WTC11 (cell line): ENCODE results near the gene TDRD9. TPM values are rescaled to one million over a fixed set of nuclear protein-coding genes. Genes with fewer than 3 reads are reported as not detected.
A peak's percentile ranks its signal among the peaks of the same experiment; 100 is the strongest.

ENCODE experiments used
- ATAC-seq: fragments of 200-7000 bp; cut with Tn5 transposase; 2 replicates; pipeline ENCODE4 v1.10.0; 2021; ENCODE audit warnings: mild to moderate bottlenecking, moderate library complexity
- CTCF ChIA-PET: fragments of 300-600 bp; sonication (Branson Sonifier 250); formaldehyde crosslinking; loops from one replicate; lab custom pipeline; 2021; ENCODE audit warnings: antibody characterized with exemption; lab: Charles Lee
- POLR2A ChIA-PET: fragments of 350-600 bp; sonication (Branson Sonifier 250); formaldehyde crosslinking; loops from one replicate; lab custom pipeline; 2021; ENCODE audit warnings: antibody characterized with exemption; lab: Charles Lee
- DNase-seq: peaks from one replicate; pipeline ENCODE4 v3.0.0; 2021; ENCODE audit warnings: low spot score
- H3K27ac Mint-ChIP-seq: 2 replicates; pipeline ENCODE4 v1.8.0; 2021; ENCODE audit warnings: mixed read lengths
- H3K27me3 Mint-ChIP-seq: 2 replicates; pipeline ENCODE4 v1.8.0; 2021; ENCODE audit warnings: low read depth, mild to moderate bottlenecking, moderate library complexity, mixed read lengths
- H3K36me3 Mint-ChIP-seq: 2 replicates; pipeline ENCODE4 v1.8.0; 2021; ENCODE audit warnings: mixed read lengths
- H3K4me1 Mint-ChIP-seq: 2 replicates; pipeline ENCODE4 v1.8.0; 2022; ENCODE audit warnings: mixed read lengths
- H3K4me3 Mint-ChIP-seq: 2 replicates; pipeline ENCODE4 v1.8.0; 2021; ENCODE audit warnings: mild to moderate bottlenecking, moderate library complexity, mixed read lengths
- H3K9me3 Mint-ChIP-seq: 2 replicates; pipeline ENCODE4 v1.8.0; 2021; ENCODE audit warnings: mixed read lengths
- CREB1 ChIP-seq: sonication (generic); formaldehyde crosslinking; IDR thresholded peaks from 2 replicates; pipeline ENCODE4 v1.8.0; 2023; ENCODE audit warnings: mild to moderate bottlenecking, missing genetic modification reagents
- JUN ChIP-seq: sonication (generic); formaldehyde crosslinking; IDR thresholded peaks from 2 replicates; pipeline ENCODE4 v1.8.0; 2023; ENCODE audit warnings: mild to moderate bottlenecking, missing genetic modification reagents
- NFATC4 ChIP-seq: fragments of 250-450 bp; sonication (Bioruptor Pico); IDR thresholded peaks from 2 replicates; pipeline ENCODE4 v1.9.0; 2021; ENCODE audit warnings: mild to moderate bottlenecking
- NR1H2 ChIP-seq: sonication (generic); formaldehyde crosslinking; IDR thresholded peaks from 2 replicates; pipeline ENCODE4 v1.9.0; 2021; ENCODE audit warnings: mild to moderate bottlenecking, moderate library complexity, missing genetic modification reagents
- OVOL2 ChIP-seq: fragments of 250-450 bp; sonication (Bioruptor Pico); IDR thresholded peaks from 2 replicates; pipeline ENCODE4 v1.9.0; 2021; ENCODE audit warnings: mild to moderate bottlenecking, borderline replicate concordance
- SMAD3 ChIP-seq: sonication (generic); formaldehyde crosslinking; IDR thresholded peaks from 2 replicates; pipeline ENCODE4 v1.8.0; 2022; ENCODE audit warnings: missing genetic modification reagents, mild to moderate bottlenecking, borderline replicate concordance
- SMAD4 ChIP-seq: sonication (generic); formaldehyde crosslinking; IDR thresholded peaks from 2 replicates; pipeline ENCODE4 v1.8.0; 2022; ENCODE audit warnings: mild to moderate bottlenecking, missing genetic modification reagents
- TCF7 ChIP-seq: sonication (generic); formaldehyde crosslinking; IDR thresholded peaks from 2 replicates; pipeline ENCODE4 v1.8.0; 2022; ENCODE audit warnings: mild to moderate bottlenecking, low read depth, missing genetic modification reagents, moderate library complexity
- ZNF219 ChIP-seq: sonication (generic); formaldehyde crosslinking; IDR thresholded peaks from 2 replicates; pipeline ENCODE4 v1.8.0; 2023; ENCODE audit warnings: missing genetic modification reagents, mild to moderate bottlenecking, borderline replicate concordance
- ZNF232 ChIP-seq: sonication (generic); formaldehyde crosslinking; IDR thresholded peaks from 2 replicates; pipeline ENCODE4 v1.8.0; 2022; ENCODE audit warnings: mild to moderate bottlenecking, missing genetic modification reagents
- ZNF263 ChIP-seq: sonication (generic); formaldehyde crosslinking; IDR thresholded peaks from 2 replicates; pipeline ENCODE4 v1.8.1; 2022; ENCODE audit warnings: low read depth, mild to moderate bottlenecking, moderate library complexity, missing genetic modification reagents
- total RNA-seq: library from RNA; stranded (reverse); gene quantifications from 3 replicates; pipeline ENCODE4 v1.2.3, GENCODE V29; 2021
- TF ChIP-seq, protein P1 (sequence below): sonication (generic); formaldehyde crosslinking; IDR thresholded peaks from 2 replicates; pipeline ENCODE4 v1.8.0; 2022; ENCODE audit warnings: mild to moderate bottlenecking, missing genetic modification reagents
- TF ChIP-seq, protein P2 (sequence below): fragments of 200-600 bp; IDR thresholded peaks from 2 replicates; pipeline ENCODE4 v1.8.0; 2022; ENCODE audit warnings: antibody characterized with exemption
- TF ChIP-seq, protein P3 (sequence below): sonication (generic); formaldehyde crosslinking; conservative IDR thresholded peaks from 2 replicates; pipeline ENCODE4 v1.8.1; 2023; ENCODE audit warnings: mild to moderate bottlenecking, low read depth, missing genetic modification reagents, moderate library complexity
- TF ChIP-seq, protein P4 (sequence below): sonication (generic); formaldehyde crosslinking; conservative IDR thresholded peaks from 2 replicates; pipeline ENCODE4 v1.8.1; 2022; ENCODE audit warnings: mild to moderate bottlenecking, missing genetic modification reagents
- TF ChIP-seq, protein P5 (sequence below): sonication (generic); formaldehyde crosslinking; IDR thresholded peaks from 2 replicates; pipeline ENCODE4 v1.8.1; 2023; ENCODE audit warnings: mild to moderate bottlenecking, missing genetic modification reagents
- TF ChIP-seq, protein P6 (sequence below): sonication (generic); formaldehyde crosslinking; IDR thresholded peaks from 2 replicates; pipeline ENCODE4 v1.8.1; 2023; ENCODE audit warnings: mild to moderate bottlenecking, moderate library complexity, missing genetic modification reagents

Gene TDRD9
- total RNA-seq, 1 experiment from 2014 or later: 0.17 TPM

DNA sequence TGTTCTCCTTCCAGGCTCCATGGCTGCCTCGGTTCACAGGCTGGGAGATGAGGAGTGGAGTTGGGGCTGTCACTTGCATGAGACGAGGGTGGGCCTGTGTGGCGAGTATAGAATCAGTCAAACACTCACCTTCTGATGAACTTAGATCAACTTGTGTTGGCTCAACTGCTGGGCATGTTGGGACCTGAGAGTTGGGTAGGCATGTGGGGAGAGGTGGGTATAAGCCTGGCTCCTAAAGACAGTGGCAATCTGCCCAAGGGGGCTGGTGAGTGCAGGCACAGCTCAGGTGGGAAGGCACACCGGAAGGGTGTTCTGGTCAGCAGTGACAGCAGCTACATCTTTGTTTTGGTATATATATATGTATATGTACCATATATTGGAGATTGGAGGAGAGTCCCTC, 30.1 kb upstream of the TDRD9 start:
- ChIA-PET POLR2A (no interaction called here), CTCF (interaction anchor here (1.0 to 4.1 kb wide), 4 partner anchors 12 to 91 kb away, joined by 3 to 118 read pairs (median 16); no protein-coding TSS in a partner anchor)
- TF ChIP-seq OVOL2 (no peak), TCF7 (CRISPR knock-in tag) (no peak), SMAD4 (CRISPR knock-in tag) (no peak), SMAD3 (no peak), ZNF263 (CRISPR knock-in tag) (no peak)
- TF ChIP-seq, protein P1, sequence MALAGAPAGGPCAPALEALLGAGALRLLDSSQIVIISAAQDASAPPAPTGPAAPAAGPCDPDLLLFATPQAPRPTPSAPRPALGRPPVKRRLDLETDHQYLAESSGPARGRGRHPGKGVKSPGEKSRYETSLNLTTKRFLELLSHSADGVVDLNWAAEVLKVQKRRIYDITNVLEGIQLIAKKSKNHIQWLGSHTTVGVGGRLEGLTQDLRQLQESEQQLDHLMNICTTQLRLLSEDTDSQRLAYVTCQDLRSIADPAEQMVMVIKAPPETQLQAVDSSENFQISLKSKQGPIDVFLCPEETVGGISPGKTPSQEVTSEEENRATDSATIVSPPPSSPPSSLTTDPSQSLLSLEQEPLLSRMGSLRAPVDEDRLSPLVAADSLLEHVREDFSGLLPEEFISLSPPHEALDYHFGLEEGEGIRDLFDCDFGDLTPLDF (CRISPR knock-in tag): no peak
- TF ChIP-seq, protein P2, sequence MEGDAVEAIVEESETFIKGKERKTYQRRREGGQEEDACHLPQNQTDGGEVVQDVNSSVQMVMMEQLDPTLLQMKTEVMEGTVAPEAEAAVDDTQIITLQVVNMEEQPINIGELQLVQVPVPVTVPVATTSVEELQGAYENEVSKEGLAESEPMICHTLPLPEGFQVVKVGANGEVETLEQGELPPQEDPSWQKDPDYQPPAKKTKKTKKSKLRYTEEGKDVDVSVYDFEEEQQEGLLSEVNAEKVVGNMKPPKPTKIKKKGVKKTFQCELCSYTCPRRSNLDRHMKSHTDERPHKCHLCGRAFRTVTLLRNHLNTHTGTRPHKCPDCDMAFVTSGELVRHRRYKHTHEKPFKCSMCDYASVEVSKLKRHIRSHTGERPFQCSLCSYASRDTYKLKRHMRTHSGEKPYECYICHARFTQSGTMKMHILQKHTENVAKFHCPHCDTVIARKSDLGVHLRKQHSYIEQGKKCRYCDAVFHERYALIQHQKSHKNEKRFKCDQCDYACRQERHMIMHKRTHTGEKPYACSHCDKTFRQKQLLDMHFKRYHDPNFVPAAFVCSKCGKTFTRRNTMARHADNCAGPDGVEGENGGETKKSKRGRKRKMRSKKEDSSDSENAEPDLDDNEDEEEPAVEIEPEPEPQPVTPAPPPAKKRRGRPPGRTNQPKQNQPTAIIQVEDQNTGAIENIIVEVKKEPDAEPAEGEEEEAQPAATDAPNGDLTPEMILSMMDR: no peak
- TF ChIP-seq, protein P3, sequence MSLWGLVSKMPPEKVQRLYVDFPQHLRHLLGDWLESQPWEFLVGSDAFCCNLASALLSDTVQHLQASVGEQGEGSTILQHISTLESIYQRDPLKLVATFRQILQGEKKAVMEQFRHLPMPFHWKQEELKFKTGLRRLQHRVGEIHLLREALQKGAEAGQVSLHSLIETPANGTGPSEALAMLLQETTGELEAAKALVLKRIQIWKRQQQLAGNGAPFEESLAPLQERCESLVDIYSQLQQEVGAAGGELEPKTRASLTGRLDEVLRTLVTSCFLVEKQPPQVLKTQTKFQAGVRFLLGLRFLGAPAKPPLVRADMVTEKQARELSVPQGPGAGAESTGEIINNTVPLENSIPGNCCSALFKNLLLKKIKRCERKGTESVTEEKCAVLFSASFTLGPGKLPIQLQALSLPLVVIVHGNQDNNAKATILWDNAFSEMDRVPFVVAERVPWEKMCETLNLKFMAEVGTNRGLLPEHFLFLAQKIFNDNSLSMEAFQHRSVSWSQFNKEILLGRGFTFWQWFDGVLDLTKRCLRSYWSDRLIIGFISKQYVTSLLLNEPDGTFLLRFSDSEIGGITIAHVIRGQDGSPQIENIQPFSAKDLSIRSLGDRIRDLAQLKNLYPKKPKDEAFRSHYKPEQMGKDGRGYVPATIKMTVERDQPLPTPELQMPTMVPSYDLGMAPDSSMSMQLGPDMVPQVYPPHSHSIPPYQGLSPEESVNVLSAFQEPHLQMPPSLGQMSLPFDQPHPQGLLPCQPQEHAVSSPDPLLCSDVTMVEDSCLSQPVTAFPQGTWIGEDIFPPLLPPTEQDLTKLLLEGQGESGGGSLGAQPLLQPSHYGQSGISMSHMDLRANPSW (CRISPR knock-in tag): no peak
- TF ChIP-seq, protein P4, sequence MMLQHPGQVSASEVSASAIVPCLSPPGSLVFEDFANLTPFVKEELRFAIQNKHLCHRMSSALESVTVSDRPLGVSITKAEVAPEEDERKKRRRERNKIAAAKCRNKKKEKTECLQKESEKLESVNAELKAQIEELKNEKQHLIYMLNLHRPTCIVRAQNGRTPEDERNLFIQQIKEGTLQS: no peak
- TF ChIP-seq, protein P5, sequence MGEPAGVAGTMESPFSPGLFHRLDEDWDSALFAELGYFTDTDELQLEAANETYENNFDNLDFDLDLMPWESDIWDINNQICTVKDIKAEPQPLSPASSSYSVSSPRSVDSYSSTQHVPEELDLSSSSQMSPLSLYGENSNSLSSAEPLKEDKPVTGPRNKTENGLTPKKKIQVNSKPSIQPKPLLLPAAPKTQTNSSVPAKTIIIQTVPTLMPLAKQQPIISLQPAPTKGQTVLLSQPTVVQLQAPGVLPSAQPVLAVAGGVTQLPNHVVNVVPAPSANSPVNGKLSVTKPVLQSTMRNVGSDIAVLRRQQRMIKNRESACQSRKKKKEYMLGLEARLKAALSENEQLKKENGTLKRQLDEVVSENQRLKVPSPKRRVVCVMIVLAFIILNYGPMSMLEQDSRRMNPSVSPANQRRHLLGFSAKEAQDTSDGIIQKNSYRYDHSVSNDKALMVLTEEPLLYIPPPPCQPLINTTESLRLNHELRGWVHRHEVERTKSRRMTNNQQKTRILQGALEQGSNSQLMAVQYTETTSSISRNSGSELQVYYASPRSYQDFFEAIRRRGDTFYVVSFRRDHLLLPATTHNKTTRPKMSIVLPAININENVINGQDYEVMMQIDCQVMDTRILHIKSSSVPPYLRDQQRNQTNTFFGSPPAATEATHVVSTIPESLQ (CRISPR knock-in tag): no peak
- peak overlapping the region; percentile 57 for H3K27ac Mint-ChIP-seq
- peaks cover 6% of the 10 kb centered on the region for H3K36me3 Mint-ChIP-seq
- DNase-seq (no peak), ATAC-seq (no peak)
- H3K27me3 Mint-ChIP-seq: peaks cover 9% of the 10 kb centered on the region
- H3K4me3 Mint-ChIP-seq: no peak overlapping the region
- peaks cover 7% of the 10 kb centered on the region for H3K9me3 Mint-ChIP-seq
- H3K4me1 Mint-ChIP-seq: no peaks in the 10 kb centered on the region

DNA sequence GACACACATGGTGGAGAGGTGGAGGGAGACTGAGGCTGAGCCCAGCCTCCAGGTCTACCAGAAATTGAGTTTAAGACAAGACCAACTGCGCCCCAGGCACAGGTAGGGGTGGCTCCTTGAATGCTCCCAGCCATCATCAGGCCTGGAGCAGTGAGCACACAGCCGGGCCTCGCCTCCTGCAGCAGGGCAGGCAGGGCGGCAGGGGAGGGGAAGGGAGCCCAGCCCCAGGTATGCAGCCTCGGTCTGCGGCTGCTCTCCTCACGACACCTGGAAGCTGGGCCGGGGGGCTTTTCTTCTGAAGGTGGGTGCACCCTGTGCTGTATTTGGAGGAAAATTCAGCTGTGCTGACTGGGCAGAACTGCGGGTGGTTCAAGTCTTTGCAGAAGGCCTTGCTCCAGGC, 29.5 kb upstream of the TDRD9 start:
- H3K27ac Mint-ChIP-seq: no peak overlapping the region
- peaks cover 9% of the 10 kb centered on the region for H3K27me3 Mint-ChIP-seq
- ATAC-seq (peak; percentile 14; the same call in 1 of the 2 replicates), DNase-seq (no peak)
- peaks cover 6% of the 10 kb centered on the region for H3K36me3 Mint-ChIP-seq
- ChIA-PET POLR2A (no interaction called here), CTCF (interaction anchor here (3.2 to 4.1 kb wide), 2 partner anchors 43 to 92 kb away, joined by 27 to 118 read pairs; no protein-coding TSS in a partner anchor)
- H3K9me3 Mint-ChIP-seq: peaks cover 7% of the 10 kb centered on the region
- H3K4me1 Mint-ChIP-seq: no peaks in the 10 kb centered on the region
- no peak overlapping the region for H3K4me3 Mint-ChIP-seq
- TF ChIP-seq JUN (CRISPR knock-in tag) (no peak), NFATC4 (no peak), CREB1 (CRISPR knock-in tag) (no peak), NR1H2 (CRISPR knock-in tag) (no peak)
- TF ChIP-seq, all 79 proteins: peak for 0

DNA sequence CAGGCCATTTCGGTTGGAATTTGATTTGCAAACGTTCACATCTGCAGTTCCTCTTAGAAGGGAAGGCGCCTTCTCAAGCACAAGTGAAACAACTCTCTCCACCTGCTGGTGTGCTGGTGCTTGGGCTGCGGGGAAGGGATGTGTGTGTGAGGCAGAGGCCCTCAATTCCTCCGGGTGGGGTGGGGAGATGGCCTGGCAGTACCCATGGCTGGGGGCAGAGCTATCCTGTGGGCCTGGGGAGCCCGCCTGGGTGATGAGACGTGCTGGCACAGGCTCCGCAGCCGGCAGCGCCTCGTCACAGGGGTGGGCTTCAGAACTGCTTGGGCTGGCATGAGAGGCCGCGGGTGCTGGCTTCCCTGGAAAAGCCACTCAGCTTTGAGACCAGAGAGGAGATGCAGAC, 28.9 kb upstream of the TDRD9 start:
- DNase-seq: no peak
- TF ChIP-seq, protein P6, sequence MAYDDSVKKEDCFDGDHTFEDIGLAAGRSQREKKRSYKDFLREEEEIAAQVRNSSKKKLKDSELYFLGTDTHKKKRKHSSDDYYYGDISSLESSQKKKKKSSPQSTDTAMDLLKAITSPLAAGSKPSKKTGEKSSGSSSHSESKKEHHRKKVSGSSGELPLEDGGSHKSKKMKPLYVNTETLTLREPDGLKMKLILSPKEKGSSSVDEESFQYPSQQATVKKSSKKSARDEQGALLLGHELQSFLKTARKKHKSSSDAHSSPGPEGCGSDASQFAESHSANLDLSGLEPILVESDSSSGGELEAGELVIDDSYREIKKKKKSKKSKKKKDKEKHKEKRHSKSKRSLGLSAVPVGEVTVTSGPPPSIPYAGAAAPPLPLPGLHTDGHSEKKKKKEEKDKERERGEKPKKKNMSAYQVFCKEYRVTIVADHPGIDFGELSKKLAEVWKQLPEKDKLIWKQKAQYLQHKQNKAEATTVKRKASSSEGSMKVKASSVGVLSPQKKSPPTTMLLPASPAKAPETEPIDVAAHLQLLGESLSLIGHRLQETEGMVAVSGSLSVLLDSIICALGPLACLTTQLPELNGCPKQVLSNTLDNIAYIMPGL: no peak
- TF ChIP-seq ZNF219 (CRISPR knock-in tag) (no peak), ZNF232 (CRISPR knock-in tag) (no peak)
- TF ChIP-seq, protein P5 (CRISPR knock-in tag): no peak
- H3K36me3 Mint-ChIP-seq: peaks cover 6% of the 10 kb centered on the region
- ATAC-seq: peak; percentile 46
- peaks cover 7% of the 10 kb centered on the region for H3K9me3 Mint-ChIP-seq
- no peak overlapping the region for H3K27ac Mint-ChIP-seq
- no peaks in the 10 kb centered on the region for H3K4me1 Mint-ChIP-seq
- H3K27me3 Mint-ChIP-seq: peaks cover 9% of the 10 kb centered on the region
- H3K4me3 Mint-ChIP-seq: no peak overlapping the region
- CTCF ChIA-PET: interaction anchor here (2.1 to 4.1 kb wide), 8 partner anchors 11 to 128 kb away, joined by 11 to 118 read pairs (median 37); a partner anchor contains a TSS
- POLR2A ChIA-PET: no interaction called here
